Astrocyte (in vitro differentiated cells and primary cell): ENCODE results near the gene PIK3R4. TPM values are rescaled to one million over a fixed set of nuclear protein-coding genes. Genes with fewer than 3 reads are reported as not detected.

Experiments
- DNase-seq: peaks from one replicate; pipeline ENCODE4 v3.0.0-alpha.2; 2010; ENCODE audit warnings: low read depth
- FAIRE-seq: peaks from 2 replicates; lab custom pipeline; 2011; peaks lifted over from hg19 to GRCh38; lab: Jason Lieb, UNC
- H2AFZ ChIP-seq: 2 replicates; pipeline ENCODE4 v1.6.0; 2012; ENCODE audit warnings: low read depth, low read length, inconsistent platforms
- H3K27ac ChIP-seq: 2 replicates; pipeline ENCODE4 v1.5.1; 2011; ENCODE audit warnings: low read depth, low read length, inconsistent platforms
- H3K27me3 ChIP-seq: 2 replicates; pipeline ENCODE4 v1.6.0; 2011; ENCODE audit warnings: low read length, inconsistent platforms; ENCODE audit not compliant: insufficient read depth
- H3K36me3 ChIP-seq: 2 replicates; pipeline ENCODE4 v1.5.1; 2011; ENCODE audit warnings: low read length, inconsistent platforms; ENCODE audit not compliant: insufficient read depth
- H3K4me1 ChIP-seq: 2 replicates; pipeline ENCODE4 v1.5.1; 2011; ENCODE audit warnings: low read length, inconsistent platforms; ENCODE audit not compliant: insufficient read depth
- H3K4me2 ChIP-seq: 2 replicates; pipeline ENCODE4 v1.6.0; 2012; ENCODE audit warnings: low read length, inconsistent platforms
- H3K4me3 ChIP-seq: 2 replicates; pipeline ENCODE4 v1.5.1; 2011; ENCODE audit warnings: low read depth, mild to moderate bottlenecking, low read length, inconsistent platforms; ENCODE audit not compliant: insufficient read depth
- H3K79me2 ChIP-seq: 2 replicates; pipeline ENCODE4 v1.6.0; 2012; ENCODE audit warnings: mild to moderate bottlenecking, low read length, inconsistent platforms; ENCODE audit not compliant: insufficient read depth
- H3K9ac ChIP-seq: 2 replicates; pipeline ENCODE4 v1.6.0; 2012; ENCODE audit warnings: mild to moderate bottlenecking, low read length, inconsistent platforms
- H3K9me3 ChIP-seq: 2 replicates; pipeline ENCODE4 v1.5.1; 2012; ENCODE audit warnings: low read depth, mild to moderate bottlenecking, low read length, inconsistent platforms; ENCODE audit not compliant: insufficient read depth
- H4K20me1 ChIP-seq: 2 replicates; pipeline ENCODE4 v1.6.0; 2012; ENCODE audit warnings: low read length, inconsistent platforms; ENCODE audit not compliant: insufficient read depth
- H3K27ac Mint-ChIP-seq: one replicate; pipeline ENCODE4 v1.8.0; 2021; ENCODE audit warnings: mild to moderate bottlenecking, mixed read lengths; ENCODE audit not compliant: unreplicated experiment
- H3K27me3 Mint-ChIP-seq: one replicate; pipeline ENCODE4 v1.8.0; 2021; ENCODE audit warnings: low read depth, mixed read lengths; ENCODE audit not compliant: unreplicated experiment
- H3K36me3 Mint-ChIP-seq: one replicate; pipeline ENCODE4 v1.8.0; 2021; ENCODE audit warnings: low read depth, mixed read lengths; ENCODE audit not compliant: unreplicated experiment
- H3K4me1 Mint-ChIP-seq: one replicate; pipeline ENCODE4 v1.8.0; 2021; ENCODE audit warnings: low read depth, mixed read lengths; ENCODE audit not compliant: unreplicated experiment
- H3K4me3 Mint-ChIP-seq: one replicate; pipeline ENCODE4 v1.8.0; 2021; ENCODE audit warnings: mild to moderate bottlenecking, moderate library complexity, mixed read lengths; ENCODE audit not compliant: unreplicated experiment
- H3K9me3 Mint-ChIP-seq: one replicate; pipeline ENCODE4 v1.8.0; 2021; ENCODE audit warnings: mild to moderate bottlenecking, mixed read lengths; ENCODE audit not compliant: unreplicated experiment
- EZH2 ChIP-seq: IDR thresholded peaks from 2 replicates; pipeline ENCODE4 v1.6.1; 2012; ENCODE audit warnings: mild to moderate bottlenecking, low read length, inconsistent platforms; ENCODE audit not compliant: insufficient read depth
- total RNA-seq: library from RNA; stranded (reverse); gene quantifications from 2 replicates; pipeline ENCODE4 v1.2.1, GENCODE V29; 2021
- TF ChIP-seq, protein P1 (sequence below): IDR thresholded peaks from 2 replicates; pipeline ENCODE4 v1.5.1; 2011; ENCODE audit warnings: low read depth, mild to moderate bottlenecking, inconsistent platforms, low read length, moderate library complexity; ENCODE audit not compliant: insufficient read depth

The PIK3R4 gene
- total RNA-seq, 1 donor from 2014 or later, result 22.2 TPM

GRCh38 chr3:130748981-130749380, 2.4 kb upstream of the PIK3R4 start:
- H3K9ac ChIP-seq, result no peak overlapping the region
- DNase-seq (peak; percentile 74), FAIRE-seq (no peak)
- TF ChIP-seq, protein P1, sequence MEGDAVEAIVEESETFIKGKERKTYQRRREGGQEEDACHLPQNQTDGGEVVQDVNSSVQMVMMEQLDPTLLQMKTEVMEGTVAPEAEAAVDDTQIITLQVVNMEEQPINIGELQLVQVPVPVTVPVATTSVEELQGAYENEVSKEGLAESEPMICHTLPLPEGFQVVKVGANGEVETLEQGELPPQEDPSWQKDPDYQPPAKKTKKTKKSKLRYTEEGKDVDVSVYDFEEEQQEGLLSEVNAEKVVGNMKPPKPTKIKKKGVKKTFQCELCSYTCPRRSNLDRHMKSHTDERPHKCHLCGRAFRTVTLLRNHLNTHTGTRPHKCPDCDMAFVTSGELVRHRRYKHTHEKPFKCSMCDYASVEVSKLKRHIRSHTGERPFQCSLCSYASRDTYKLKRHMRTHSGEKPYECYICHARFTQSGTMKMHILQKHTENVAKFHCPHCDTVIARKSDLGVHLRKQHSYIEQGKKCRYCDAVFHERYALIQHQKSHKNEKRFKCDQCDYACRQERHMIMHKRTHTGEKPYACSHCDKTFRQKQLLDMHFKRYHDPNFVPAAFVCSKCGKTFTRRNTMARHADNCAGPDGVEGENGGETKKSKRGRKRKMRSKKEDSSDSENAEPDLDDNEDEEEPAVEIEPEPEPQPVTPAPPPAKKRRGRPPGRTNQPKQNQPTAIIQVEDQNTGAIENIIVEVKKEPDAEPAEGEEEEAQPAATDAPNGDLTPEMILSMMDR, result no peak
- no peak for TF ChIP-seq EZH2
- H3K36me3 ChIP-seq, result no peaks in the 10 kb centered on the region
- no peak overlapping the region for H3K27ac ChIP-seq
- H4K20me1 ChIP-seq, result no peaks in the 10 kb centered on the region
- no peaks in the 10 kb centered on the region for H3K36me3 Mint-ChIP-seq
- no peaks in the 10 kb centered on the region for H3K27me3 Mint-ChIP-seq
- H3K27ac Mint-ChIP-seq, result no peak overlapping the region
- no peak overlapping the region for H3K4me3 ChIP-seq
- H3K27me3 ChIP-seq, result no peaks in the 10 kb centered on the region
- H3K4me2 ChIP-seq, result no peak overlapping the region
- peaks cover 14% of the 10 kb centered on the region for H3K4me1 ChIP-seq
- no peak overlapping the region for H3K4me3 Mint-ChIP-seq
- H3K79me2 ChIP-seq, result peaks cover 27% of the 10 kb centered on the region
- H3K4me1 Mint-ChIP-seq, result peaks cover 10% of the 10 kb centered on the region
- H3K9me3 Mint-ChIP-seq, result no peaks in the 10 kb centered on the region
- H2AFZ ChIP-seq, result no peak overlapping the region
- no peaks in the 10 kb centered on the region for H3K9me3 ChIP-seq

DNA sequence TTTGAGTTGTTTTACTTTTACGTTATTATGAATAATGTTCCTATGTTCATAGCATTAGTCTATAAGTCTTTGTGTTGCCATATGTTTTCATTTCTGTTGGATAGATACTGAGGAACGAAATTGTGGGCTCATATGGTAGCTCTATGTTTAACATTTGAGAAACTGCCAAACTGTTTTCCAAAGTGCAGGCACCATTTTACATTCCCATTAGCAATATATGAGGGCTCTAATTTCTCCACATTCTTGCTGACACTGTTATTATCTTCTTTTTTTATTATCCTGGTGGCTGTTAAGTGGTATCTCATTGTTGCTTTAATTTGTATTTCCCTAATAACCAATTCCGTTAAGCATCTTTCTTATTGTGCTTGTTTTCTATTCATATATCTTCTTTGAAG, 1.8 kb upstream of the PIK3R4 start:
- H3K27me3 ChIP-seq, result no peaks in the 10 kb centered on the region
- no peak overlapping the region for H2AFZ ChIP-seq
- no peak overlapping the region for H3K27ac ChIP-seq
- Mint-ChIP-seq H3K4me1 (peaks cover 16% of the 10 kb centered on the region), H3K4me3 (peak overlapping the region; percentile 75), H3K36me3 (no peaks in the 10 kb centered on the region), H3K27me3 (no peaks in the 10 kb centered on the region), H3K27ac (peak overlapping the region; percentile 90), H3K9me3 (no peaks in the 10 kb centered on the region)
- H4K20me1 ChIP-seq, result no peaks in the 10 kb centered on the region
- FAIRE-seq (peak; percentile 32), DNase-seq (no peak)
- H3K9me3 ChIP-seq, result no peaks in the 10 kb centered on the region
- no peak overlapping the region for H3K9ac ChIP-seq
- TF ChIP-seq, protein P1, result no peak
- TF ChIP-seq EZH2, result no peak
- peaks cover 32% of the 10 kb centered on the region for H3K79me2 ChIP-seq
- H3K4me1 ChIP-seq, result peaks cover 14% of the 10 kb centered on the region
- no peaks in the 10 kb centered on the region for H3K36me3 ChIP-seq
- peak overlapping the region; percentile 38 for H3K4me3 ChIP-seq
- H3K4me2 ChIP-seq, result peak overlapping the region; percentile 79

DNA sequence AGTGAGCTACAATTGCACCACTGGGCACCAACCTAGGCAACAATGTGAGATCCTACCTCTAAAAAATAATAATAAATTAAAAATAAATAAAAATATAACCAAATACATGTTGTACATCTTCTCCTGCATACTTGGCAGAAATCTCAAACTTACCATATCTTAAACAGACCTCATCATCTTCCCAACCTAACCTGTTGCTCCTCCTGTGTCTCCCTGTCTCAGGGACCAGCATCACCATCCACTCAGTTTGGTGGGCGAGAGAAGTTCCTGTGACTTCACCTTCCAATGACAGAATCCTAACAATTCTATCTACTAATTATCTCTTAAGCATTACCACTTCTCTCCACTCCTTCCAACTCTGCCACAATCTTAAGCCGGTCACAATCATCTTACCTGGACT, 3.3 kb downstream of the PIK3R4 start:
- peaks cover 4% of the 10 kb centered on the region for H3K36me3 Mint-ChIP-seq
- Histone ChIP-seq H3K27ac (no peak overlapping the region), H3K79me2 (peaks cover 79% of the 10 kb centered on the region), H3K4me3 (no peak overlapping the region), H3K9me3 (no peaks in the 10 kb centered on the region), H3K27me3 (no peaks in the 10 kb centered on the region), H3K4me1 (peaks cover 11% of the 10 kb centered on the region), H2AFZ (no peak overlapping the region), H3K4me2 (peak overlapping the region; percentile 25), H4K20me1 (peaks cover 7% of the 10 kb centered on the region), H3K36me3 (no peaks in the 10 kb centered on the region), H3K9ac (no peak overlapping the region)
- no peaks in the 10 kb centered on the region for H3K9me3 Mint-ChIP-seq
- FAIRE-seq, result no peak
- peak overlapping the region; percentile 60 for H3K4me3 Mint-ChIP-seq
- peaks cover 19% of the 10 kb centered on the region for H3K4me1 Mint-ChIP-seq
- DNase-seq, result no peak
- no peak overlapping the region for H3K27ac Mint-ChIP-seq
- TF ChIP-seq EZH2, result no peak
- TF ChIP-seq, protein P1, result no peak
- no peaks in the 10 kb centered on the region for H3K27me3 Mint-ChIP-seq
